Measurements from ENCODE around the gene MARK4. TPM values are rescaled to one million over a fixed set of nuclear protein-coding genes. Genes with fewer than 3 reads are reported as not detected.

The MARK4 gene
- polyA plus RNA-seq, 1 donor (not counting 4 experiments of a cell fraction or from before 2014, with no cell fraction given): 19.7 TPM

GRCh38 chr19:45327404-45328143 lies 76.5 kb downstream of the MARK4 start:
- no peaks in the 10 kb centered on the region for H3K4me1 ChIP-seq (ENCODE audit: control insufficient read depth, extremely low read depth, insufficient read depth, low read length)
- H3K9me1 ChIP-seq (ENCODE audit: control insufficient read depth, extremely low read depth, insufficient read depth, low read length): no peaks in the 10 kb centered on the region
- TF ChIP-seq EZH2 (IDR thresholded peaks at IDR 0.05; ENCODE audit: low read length): no peak
- TF ChIP-seq, protein P1, sequence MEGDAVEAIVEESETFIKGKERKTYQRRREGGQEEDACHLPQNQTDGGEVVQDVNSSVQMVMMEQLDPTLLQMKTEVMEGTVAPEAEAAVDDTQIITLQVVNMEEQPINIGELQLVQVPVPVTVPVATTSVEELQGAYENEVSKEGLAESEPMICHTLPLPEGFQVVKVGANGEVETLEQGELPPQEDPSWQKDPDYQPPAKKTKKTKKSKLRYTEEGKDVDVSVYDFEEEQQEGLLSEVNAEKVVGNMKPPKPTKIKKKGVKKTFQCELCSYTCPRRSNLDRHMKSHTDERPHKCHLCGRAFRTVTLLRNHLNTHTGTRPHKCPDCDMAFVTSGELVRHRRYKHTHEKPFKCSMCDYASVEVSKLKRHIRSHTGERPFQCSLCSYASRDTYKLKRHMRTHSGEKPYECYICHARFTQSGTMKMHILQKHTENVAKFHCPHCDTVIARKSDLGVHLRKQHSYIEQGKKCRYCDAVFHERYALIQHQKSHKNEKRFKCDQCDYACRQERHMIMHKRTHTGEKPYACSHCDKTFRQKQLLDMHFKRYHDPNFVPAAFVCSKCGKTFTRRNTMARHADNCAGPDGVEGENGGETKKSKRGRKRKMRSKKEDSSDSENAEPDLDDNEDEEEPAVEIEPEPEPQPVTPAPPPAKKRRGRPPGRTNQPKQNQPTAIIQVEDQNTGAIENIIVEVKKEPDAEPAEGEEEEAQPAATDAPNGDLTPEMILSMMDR (optimal IDR thresholded peaks at IDR 0.05 in 1 of 3, IDR thresholded peaks at IDR 0.05 in 1 of 3, conservative IDR thresholded peaks at IDR 0.05 in 1 of 3; ENCODE audit: extremely low read depth in 1 of 3, insufficient read depth in 2 of 3, low read length in 3 of 3): no peak
- H3K4me2 ChIP-seq (ENCODE audit: control insufficient read depth, extremely low read depth, insufficient read depth, low read depth, low read length): no peak overlapping the region
- DNase-seq (ENCODE audit: low read depth, low spot score) (no peak), FAIRE-seq (no peak)
- H3K79me2 ChIP-seq (ENCODE audit: control insufficient read depth, insufficient read depth, low read length): no peaks in the 10 kb centered on the region
- H3K9ac ChIP-seq (ENCODE audit: control insufficient read depth, extremely low read depth, insufficient read depth, low read length): no peak overlapping the region
- no peak overlapping the region for H3K27ac ChIP-seq (ENCODE audit: control insufficient read depth, insufficient read depth, low read length)
- no peaks in the 10 kb centered on the region for H4K20me1 ChIP-seq (ENCODE audit: control insufficient read depth, extremely low read depth, insufficient read depth, low read length)
- H3K27me3 ChIP-seq (ENCODE audit: control insufficient read depth, extremely low read depth, insufficient read depth, low read length): peaks cover 10% of the 10 kb centered on the region
- H2AFZ ChIP-seq (ENCODE audit: control insufficient read depth, low read length): no peak overlapping the region
- dilution Hi-C loops (cut with MboI; ENCODE audit: extremely low pct_ligation_motif_present, low sequenced_read_pairs): no loop called here
- H3K9me3 ChIP-seq (ENCODE audit: control insufficient read depth, low read depth, low read length): no peaks in the 10 kb centered on the region
- no peaks in the 10 kb centered on the region for H3K36me3 ChIP-seq (ENCODE audit: control insufficient read depth in 2 of 2, extremely low read depth in 1 of 2, insufficient read depth in 2 of 2, low read length in 2 of 2)
- H3K4me3 ChIP-seq (ENCODE audit: control insufficient read depth in 2 of 3, extremely low read depth in 1 of 3, insufficient read depth in 2 of 3, low read depth in 1 of 3, low read length in 3 of 3): no peak overlapping the region

DNA sequence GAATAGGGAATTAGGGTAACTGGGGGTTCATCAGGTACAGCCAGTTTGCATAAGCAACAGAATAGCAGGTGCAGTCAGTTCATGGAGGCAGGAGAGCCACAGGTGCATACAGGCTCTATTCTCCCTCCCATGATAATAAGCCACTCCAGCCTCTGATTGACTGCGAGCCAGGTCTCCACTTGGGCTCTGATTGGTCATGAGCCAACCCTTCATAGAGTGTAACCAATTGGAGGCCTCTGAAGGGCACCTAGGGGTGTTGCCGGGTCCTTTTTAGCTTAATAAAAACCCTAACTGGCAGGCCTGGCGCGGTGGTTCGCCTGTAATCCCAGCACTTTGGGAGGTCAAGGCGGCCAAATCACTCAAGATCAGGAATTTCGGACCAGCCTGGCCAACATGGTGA lies 80.3 kb downstream of the MARK4 start:
- no peak overlapping the region for H3K27ac ChIP-seq (ENCODE audit: control insufficient read depth, insufficient read depth, low read length)
- DNase-seq (ENCODE audit: low read depth, low spot score): no peak
- no peaks in the 10 kb centered on the region for H3K9me3 ChIP-seq (ENCODE audit: control insufficient read depth, low read depth, low read length)
- no peaks in the 10 kb centered on the region for H3K9me1 ChIP-seq (ENCODE audit: control insufficient read depth, extremely low read depth, insufficient read depth, low read length)
- H2AFZ ChIP-seq (ENCODE audit: control insufficient read depth, low read length): no peak overlapping the region
- H3K36me3 ChIP-seq (ENCODE audit: control insufficient read depth in 2 of 2, extremely low read depth in 1 of 2, insufficient read depth in 2 of 2, low read length in 2 of 2): no peaks in the 10 kb centered on the region
- no peaks in the 10 kb centered on the region for H4K20me1 ChIP-seq (ENCODE audit: control insufficient read depth, extremely low read depth, insufficient read depth, low read length)
- FAIRE-seq: no peak
- no peak overlapping the region for H3K4me2 ChIP-seq (ENCODE audit: control insufficient read depth, extremely low read depth, insufficient read depth, low read depth, low read length)
- TF ChIP-seq EZH2 (IDR thresholded peaks at IDR 0.05; ENCODE audit: low read length): no peak
- no peaks in the 10 kb centered on the region for H3K79me2 ChIP-seq (ENCODE audit: control insufficient read depth, insufficient read depth, low read length)
- peaks cover 3% of the 10 kb centered on the region for H3K4me1 ChIP-seq (ENCODE audit: control insufficient read depth, extremely low read depth, insufficient read depth, low read length)
- dilution Hi-C loops (cut with MboI; ENCODE audit: extremely low pct_ligation_motif_present, low sequenced_read_pairs): no loop called here
- H3K9ac ChIP-seq (ENCODE audit: control insufficient read depth, extremely low read depth, insufficient read depth, low read length): no peak overlapping the region
- no peak overlapping the region for H3K4me3 ChIP-seq (ENCODE audit: control insufficient read depth in 2 of 3, extremely low read depth in 1 of 3, insufficient read depth in 2 of 3, low read depth in 1 of 3, low read length in 3 of 3)
- no peaks in the 10 kb centered on the region for H3K27me3 ChIP-seq (ENCODE audit: control insufficient read depth, extremely low read depth, insufficient read depth, low read length)
